GM06990 (cell line): ENCODE results near the gene TMEM170B.

Experiments
- DNase-seq: peaks from one replicate; pipeline ENCODE4 v3.0.0-alpha.2; 2011; ENCODE audit not compliant: insufficient read length; ENCODE audit errors: extremely low read depth
- H3K27me3 ChIP-seq: replicated peaks from 2 replicates; pipeline ENCODE4 v1.6.0; 2011; ENCODE audit warnings: low read length; ENCODE audit not compliant: control insufficient read depth, insufficient read depth
- H3K36me3 ChIP-seq: 2 replicates; pipeline ENCODE4 v1.5.1; 2011; ENCODE audit warnings: low read length; ENCODE audit not compliant: control insufficient read depth, insufficient read depth
- H3K4me3 ChIP-seq: replicated peaks from 2 replicates; pipeline ENCODE4 v1.5.1; 2011; ENCODE audit warnings: low read depth, mild to moderate bottlenecking, control low read depth, low read length
- CTCF ChIP-seq: IDR thresholded peaks from 2 replicates; pipeline ENCODE4 v1.5.1; 2011; ENCODE audit warnings: low read length, control low read depth, mild to moderate bottlenecking, inconsistent platforms; ENCODE audit not compliant: insufficient read depth, poor library complexity, severe bottlenecking

Gene TMEM170B

GRCh38 chr6:11600251-11600650 lies 62.7 kb downstream of the TMEM170B start:
- H3K4me3 ChIP-seq = no peak overlapping the region
- H3K27me3 ChIP-seq = no peaks in the 10 kb centered on the region
- TF ChIP-seq CTCF = no peak
- H3K36me3 ChIP-seq = no peaks in the 10 kb centered on the region
- DNase-seq = no peak

GRCh38 chr6:11601776-11602605 lies 64.4 kb downstream of the TMEM170B start:
- no peaks in the 10 kb centered on the region for H3K27me3 ChIP-seq
- no peak for DNase-seq
- TF ChIP-seq CTCF = no peak
- no peak overlapping the region for H3K4me3 ChIP-seq
- no peaks in the 10 kb centered on the region for H3K36me3 ChIP-seq

GRCh38 chr6:11604215-11604614 lies 66.7 kb downstream of the TMEM170B start:
- Histone ChIP-seq H3K4me3 (no peak overlapping the region), H3K36me3 (no peaks in the 10 kb centered on the region), H3K27me3 (no peaks in the 10 kb centered on the region)
- no peak for DNase-seq
- TF ChIP-seq CTCF = no peak

GRCh38 chr6:11604836-11605506 lies 67.4 kb downstream of the TMEM170B start:
- Histone ChIP-seq H3K36me3 (no peaks in the 10 kb centered on the region), H3K27me3 (no peaks in the 10 kb centered on the region), H3K4me3 (no peak overlapping the region)
- DNase-seq = no peak
- TF ChIP-seq CTCF = no peak

GRCh38 chr6:11605507-11605905 lies 68.0 kb downstream of the TMEM170B start:
- no peak for DNase-seq
- no peaks in the 10 kb centered on the region for H3K36me3 ChIP-seq
- TF ChIP-seq CTCF = no peak
- no peak overlapping the region for H3K4me3 ChIP-seq
- no peaks in the 10 kb centered on the region for H3K27me3 ChIP-seq
